Hindlimb muscle (tissue), 1 donor: ENCODE results near the gene ANGPT4. TPM values are rescaled to one million over a fixed set of nuclear protein-coding genes. Genes with fewer than 3 reads are reported as not detected.
"Not testable (repeated sequence)": the region's sequence is repeated elsewhere in the genome, so short reads cannot be mapped to it uniquely, and the experiment has no call there.

Experiments used
- DNase-seq: peaks from one replicate; pipeline ENCODE4 v3.0.0-alpha.2; 2013
- polyA plus RNA-seq: library from polyadenylated mRNA; unstranded; fragments of 120-200 nt; gene quantifications from one replicate; pipeline ENCODE4 v1.2.1, GENCODE V29; 2013; ENCODE audit not compliant: insufficient read length

The ANGPT4 gene
- polyA plus RNA-seq, 1 donor, result 0.18 TPM

GRCh38 chr20:905396-905961 is 10.7 kb downstream of the ANGPT4 start:
- no peak for DNase-seq

GRCh38 chr20:904039-904545 is 12.0 kb downstream of the ANGPT4 start:
- no peak for DNase-seq

GRCh38 chr20:897436-897835 is 18.7 kb downstream of the ANGPT4 start:
- not testable (repeated sequence) for DNase-seq

GRCh38 chr20:896501-897025 is 19.6 kb downstream of the ANGPT4 start:
- DNase-seq, result no peak

- not testable (repeated sequence) for DNase-seq
Measured at GRCh38 chr20:892371-892770, 23.8 kb downstream of the ANGPT4 start.

- no peak for DNase-seq
Measured at GRCh38 chr20:891706-892080, 24.4 kb downstream of the ANGPT4 start.

- no peak for DNase-seq
Measured at GRCh38 chr20:891058-891705, 25.0 kb downstream of the ANGPT4 start.

- DNase-seq, result no peak
Measured at GRCh38 chr20:890666-891057, 25.5 kb downstream of the ANGPT4 start.

- no peak for DNase-seq
Measured at GRCh38 chr20:889932-890463, 26.1 kb downstream of the ANGPT4 start.

- no peak for DNase-seq
Measured at GRCh38 chr20:889106-889505, 27.0 kb downstream of the ANGPT4 start.

- no peak for DNase-seq
Measured at GRCh38 chr20:888057-888456, 28.1 kb downstream of the ANGPT4 start.

- no peak for DNase-seq
Measured at GRCh38 chr20:887137-887536, 29.0 kb downstream of the ANGPT4 start.

- peak; percentile 17 for DNase-seq
Measured at GRCh38 chr20:884983-885952, 30.9 kb downstream of the ANGPT4 start.

- no peak for DNase-seq
Measured at GRCh38 chr20:881783-882144, 34.4 kb downstream of the ANGPT4 start.

- DNase-seq, result no peak
Measured at GRCh38 chr20:881051-881782, 34.9 kb downstream of the ANGPT4 start.

GRCh38 chr20:879626-880025 is 36.5 kb downstream of the ANGPT4 start:
- no peak for DNase-seq

GRCh38 chr20:878511-879307 is 37.4 kb downstream of the ANGPT4 start:
- DNase-seq, result no peak

GRCh38 chr20:877814-878213 is 38.3 kb downstream of the ANGPT4 start:
- no peak for DNase-seq

- no peak for DNase-seq
Measured at GRCh38 chr20:875115-875514, 41.0 kb downstream of the ANGPT4 start.

- no peak for DNase-seq
Measured at GRCh38 chr20:873875-874607, 42.1 kb downstream of the ANGPT4 start.
